ENCODE data around the gene SPINK5.

The SPINK5 gene

DNA sequence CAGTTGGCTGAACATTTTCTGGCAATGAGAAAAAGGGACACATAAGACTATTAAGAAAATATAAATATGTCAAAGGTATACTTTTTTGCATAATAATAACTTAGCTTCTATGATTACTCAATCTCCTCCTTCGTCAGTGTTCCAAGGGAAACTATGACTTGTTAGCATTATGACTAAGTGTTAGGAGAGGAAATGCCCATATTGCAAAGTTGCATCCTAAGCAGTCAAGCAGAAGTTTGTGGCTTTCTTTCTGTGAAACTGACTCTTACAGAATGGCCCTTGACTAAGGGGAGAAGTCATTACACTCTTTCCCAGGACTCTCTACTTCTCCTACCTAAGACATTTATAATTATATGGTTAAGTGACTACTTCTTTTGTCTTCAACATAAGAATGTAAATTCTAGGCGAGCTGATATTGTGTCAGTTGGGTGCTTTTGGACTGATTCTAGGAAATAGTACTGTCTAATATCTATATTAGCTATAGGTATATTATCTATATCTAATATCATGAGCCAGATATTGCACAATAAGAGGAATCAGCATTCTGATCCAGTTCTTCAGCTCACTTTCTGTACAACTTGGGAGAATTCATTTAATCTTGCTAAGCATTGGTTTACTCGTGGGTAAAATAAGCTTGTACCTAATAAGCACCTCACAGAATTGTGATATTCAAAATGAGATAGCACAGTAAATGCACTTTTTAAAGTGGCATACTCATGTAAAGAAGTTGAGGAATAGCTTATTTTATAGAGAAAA, 122.6 kb downstream of the SPINK5 start:
- no peak for DNase-seq (ENCODE audit: low spot score)
